Suprapubic skin (tissue), 4 donors: ENCODE measurements around the gene GTF3C5. TPM values are rescaled to one million over a fixed set of nuclear protein-coding genes. Genes with fewer than 3 reads are reported as not detected.
"Not testable (repeated sequence)": the region's sequence is repeated elsewhere in the genome, so short reads cannot be mapped to it uniquely, and the experiment has no call there.

Experiments
- DNase-seq, 2 donors: peaks; one replicate each; pipeline ENCODE4 v3.0.0-alpha.2; 2019; ENCODE audit warnings: low spot score in 2 of 2
- H3K27ac ChIP-seq: fragments of 200-600 bp; sonication (generic); one replicate; pipeline ENCODE4 v1.5.1; 2019
- H3K27me3 ChIP-seq: fragments of 200-600 bp; sonication (generic); one replicate; pipeline ENCODE4 v1.5.1; 2019
- H3K36me3 ChIP-seq: fragments of 200-600 bp; sonication (generic); one replicate; pipeline ENCODE4 v1.5.1; 2019
- H3K4me1 ChIP-seq: fragments of 200-600 bp; sonication (generic); one replicate; pipeline ENCODE4 v1.5.1; 2019
- H3K4me3 ChIP-seq: fragments of 200-600 bp; sonication (generic); one replicate; pipeline ENCODE4 v1.5.1; 2019; ENCODE audit warnings: mild to moderate bottlenecking
- H3K9me3 ChIP-seq: fragments of 200-600 bp; sonication (generic); one replicate; pipeline ENCODE4 v1.5.1; 2019
- CTCF ChIP-seq, 2 donors: fragments of 200-600 bp in 1 of 2; fragments of 450-650 bp in 1 of 2; sonication (generic) in 1 of 2; IDR thresholded peaks; one replicate each; pipeline ENCODE4 v1.5.1; 2016 to 2019; ENCODE audit warnings: antibody characterized with exemption in 2 of 2, mild to moderate bottlenecking in 1 of 2, moderate library complexity in 1 of 2
- EP300 ChIP-seq: sonication (generic); formaldehyde crosslinking; IDR thresholded peaks from one replicate; pipeline ENCODE4 v1.6.1; 2017; ENCODE audit warnings: antibody characterized with exemption
- POLR2A ChIP-seq, 2 donors: fragments of 450-650 bp; IDR thresholded peaks; one replicate each; pipeline ENCODE4 v1.6.1; 2017; ENCODE audit warnings: antibody characterized with exemption in 2 of 2, mild to moderate bottlenecking in 2 of 2, moderate library complexity in 2 of 2
- POLR2AphosphoS5 ChIP-seq, 3 donors: sonication (generic); formaldehyde crosslinking; IDR thresholded peaks; one replicate each; pipeline ENCODE4 v1.6.1; 2017; ENCODE audit warnings: antibody characterized with exemption in 3 of 3
- WGBS: methylation state at CpG from one replicate; pipeline ENCODE4 v1.1.5; 2018; 5-methylcytosine and 5-hydroxymethylcytosine counted together
- total RNA-seq, 4 donors: library from RNA; depleted of rRNA; stranded (reverse); fragments of >200 nt; gene quantifications; one replicate each; pipeline ENCODE4 v1.1.0, GENCODE V29; 2016

GTF3C5 gene
- total RNA-seq, 4 donors from 2014 or later, result 55.8 to 103 (median 63.1) TPM

DNA sequence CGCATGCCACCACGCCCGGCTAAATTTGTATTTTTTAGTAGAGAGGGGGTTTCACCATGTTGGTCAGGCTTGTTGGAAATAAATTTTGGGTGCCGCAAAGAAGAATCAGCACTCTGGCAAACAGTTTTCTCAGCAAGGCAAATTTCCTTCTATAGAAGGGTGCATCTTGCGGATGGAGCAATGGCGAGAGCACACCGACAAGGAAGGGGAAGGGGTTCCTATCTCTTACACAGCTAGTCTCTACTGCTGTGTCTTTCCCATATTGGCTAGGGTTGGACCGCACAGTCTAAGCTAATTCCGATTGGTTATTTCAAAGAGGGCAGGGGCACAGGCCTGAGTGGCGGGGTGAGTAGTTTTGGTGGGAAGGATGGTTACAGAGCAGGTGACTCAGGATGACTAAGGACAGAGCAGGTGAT, 707 bp downstream of the GTF3C5 start:
- Histone ChIP-seq H3K36me3 (no peaks in the 10 kb centered on the region), H3K27ac (no peak overlapping the region), H3K4me3 (peak overlapping the region; percentile 80), H3K4me1 (peaks cover 43% of the 10 kb centered on the region), H3K27me3 (no peaks in the 10 kb centered on the region), H3K9me3 (no peaks in the 10 kb centered on the region)
- peak in 1 of 2 donors; percentile 20 for DNase-seq
- WGBS, result 61% methylated on average over 10 of the region's 10 CpGs
- TF ChIP-seq POLR2AphosphoS5 (IDR thresholded peaks at IDR 0.05) (no peak), CTCF (IDR thresholded peaks at IDR 0.05) (no peak), POLR2A (IDR thresholded peaks at IDR 0.05) (no peak), EP300 (no peak)

DNA sequence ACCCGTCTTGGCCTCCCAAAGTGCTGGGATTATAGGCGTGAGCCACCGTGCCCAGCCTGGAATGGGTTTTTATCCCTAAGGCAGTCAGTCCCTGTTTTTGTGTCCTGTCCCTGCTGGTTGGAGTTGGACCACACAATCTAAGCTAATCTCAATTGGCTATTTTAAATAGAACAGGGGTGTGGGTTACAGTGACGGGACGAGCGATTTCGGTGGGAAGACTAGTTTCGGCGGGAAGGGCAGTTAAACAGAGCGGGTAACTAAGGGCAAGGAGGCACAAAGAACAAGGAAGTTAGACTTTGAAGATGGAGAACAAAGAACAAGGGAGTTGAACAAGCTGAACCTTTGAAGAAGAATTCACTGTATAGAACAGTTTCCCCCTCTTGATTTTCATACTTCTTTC, 1.4 kb downstream of the GTF3C5 start:
- no peak for TF ChIP-seq POLR2AphosphoS5 (IDR thresholded peaks at IDR 0.05)
- no peak for TF ChIP-seq EP300
- TF ChIP-seq POLR2A (IDR thresholded peaks at IDR 0.05), result no peak
- no peak for TF ChIP-seq CTCF (IDR thresholded peaks at IDR 0.05)
- H3K27ac ChIP-seq, result no peak overlapping the region
- DNase-seq, result peak in 1 of 2 donors; percentile 40
- H3K27me3 ChIP-seq, result no peaks in the 10 kb centered on the region
- H3K36me3 ChIP-seq, result no peaks in the 10 kb centered on the region
- WGBS, result 88% methylated on average over 10 of the region's 10 CpGs
- peaks cover 43% of the 10 kb centered on the region for H3K4me1 ChIP-seq
- no peaks in the 10 kb centered on the region for H3K9me3 ChIP-seq
- H3K4me3 ChIP-seq, result peak overlapping the region; percentile 80

DNA sequence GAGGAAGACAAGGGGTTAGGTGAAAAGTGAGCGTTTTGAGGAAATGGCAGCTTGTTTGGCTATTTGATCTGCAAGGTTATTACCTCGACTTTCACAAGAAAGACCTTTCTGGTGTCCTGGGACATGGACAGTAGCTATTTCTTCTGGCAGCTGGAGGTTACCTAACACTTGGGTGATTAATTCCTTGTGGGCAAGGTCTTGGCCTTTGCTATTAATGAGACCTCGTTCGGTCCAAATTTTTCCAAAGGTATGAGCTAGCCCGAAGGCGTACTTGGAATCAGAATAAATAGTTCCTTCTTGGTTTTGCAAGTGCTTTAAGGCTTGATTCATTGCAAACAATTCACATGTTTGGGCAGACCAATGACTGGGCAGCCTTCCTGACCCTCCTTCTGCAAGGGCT, 4.9 kb downstream of the GTF3C5 start:
- Histone ChIP-seq H3K27ac (no peak overlapping the region), H3K27me3 (no peaks in the 10 kb centered on the region), H3K4me1 (peaks cover 27% of the 10 kb centered on the region), H3K9me3 (no peaks in the 10 kb centered on the region), H3K36me3 (no peaks in the 10 kb centered on the region), H3K4me3 (no peak overlapping the region)
- TF ChIP-seq CTCF (IDR thresholded peaks at IDR 0.05), result no peak
- TF ChIP-seq EP300, result no peak
- no peak for TF ChIP-seq POLR2AphosphoS5 (IDR thresholded peaks at IDR 0.05)
- no peak for TF ChIP-seq POLR2A (IDR thresholded peaks at IDR 0.05)
- WGBS, result 74% methylated on average over 6 of the region's 6 CpGs
- DNase-seq, result peak in 1 of 2 donors; percentile 7

GRCh38 chr9:133037775-133038515, 7.1 kb downstream of the GTF3C5 start:
- no peaks in the 10 kb centered on the region for H3K27me3 ChIP-seq
- no peak overlapping the region for H3K27ac ChIP-seq
- H3K4me3 ChIP-seq, result no peak overlapping the region
- no peak for DNase-seq
- peaks cover 8% of the 10 kb centered on the region for H3K4me1 ChIP-seq
- H3K36me3 ChIP-seq, result peaks cover 12% of the 10 kb centered on the region
- TF ChIP-seq POLR2A (IDR thresholded peaks at IDR 0.05) (no peak), EP300 (no peak), CTCF (IDR thresholded peaks at IDR 0.05) (no peak), POLR2AphosphoS5 (IDR thresholded peaks at IDR 0.05) (no peak)
- WGBS, result 91% methylated on average over 25 of the region's 25 CpGs
- no peaks in the 10 kb centered on the region for H3K9me3 ChIP-seq

DNA sequence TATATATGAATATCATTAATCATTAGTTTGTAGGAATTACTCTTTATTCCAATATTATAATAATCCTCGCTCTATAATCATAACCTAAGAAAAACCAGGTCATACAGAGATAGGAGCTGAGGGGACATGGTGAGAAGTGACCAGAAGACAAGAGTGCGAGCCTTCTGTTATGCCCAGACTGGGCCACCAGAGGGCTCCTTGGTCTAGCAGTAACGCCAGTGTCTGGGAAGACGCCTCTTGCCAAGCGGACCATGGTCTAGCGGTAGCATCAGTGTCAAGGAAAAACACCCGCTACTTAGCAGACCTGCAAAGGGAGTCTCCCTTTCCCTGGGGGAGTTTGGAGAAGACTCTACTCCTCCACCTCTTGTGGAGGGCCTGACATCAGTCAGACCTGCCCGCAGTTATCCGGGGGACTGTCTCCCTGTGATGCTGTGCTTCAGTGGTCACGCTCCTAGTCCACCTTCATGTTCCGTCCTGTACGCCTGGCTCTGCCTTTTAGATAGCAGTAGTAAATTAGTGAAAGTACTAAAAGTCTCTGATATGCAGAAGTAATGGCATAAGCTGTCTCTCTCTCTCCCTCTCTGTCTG, 10.2 kb downstream of the GTF3C5 start:
- H3K4me1 ChIP-seq, result not testable (repeated sequence)
- 85% methylated on average over 12 of the region's 12 CpGs for WGBS

More for the DNA sequence above, 10.2 kb downstream of the GTF3C5 start:
- not testable (repeated sequence) for H3K27ac ChIP-seq, H3K4me3 ChIP-seq, DNase-seq, H3K9me3 ChIP-seq, H3K27me3 ChIP-seq
- H3K36me3 ChIP-seq, result peaks cover 43% of the 10 kb centered on the region
- TF ChIP-seq CTCF (IDR thresholded peaks at IDR 0.05), result peak; percentile 20 to 55
